Breast epithelium (tissue), 4 donors: ENCODE data around the gene SYNJ2BP. TPM values are rescaled to one million over a fixed set of nuclear protein-coding genes. Genes with fewer than 3 reads are reported as not detected.
A peak's percentile ranks its signal among the peaks of the same experiment; 100 is the strongest.
"Not testable (repeated sequence)": the region's sequence is repeated elsewhere in the genome, so short reads cannot be mapped to it uniquely, and the experiment has no call there.

Experiments used
- DNase-seq, 2 donors: peaks; one replicate each; pipeline ENCODE4 v3.0.0-alpha.2; 2019; ENCODE audit warnings: low spot score in 2 of 2
- H3K27ac ChIP-seq, 2 donors: fragments of 200-600 bp; sonication (generic) in 1 of 2; one replicate each; pipeline ENCODE4 v1.5.1; 2016 to 2019; ENCODE audit warnings: mild to moderate bottlenecking in 1 of 2
- H3K27me3 ChIP-seq, 2 donors: fragments of 200-600 bp; sonication (generic) in 1 of 2; one replicate each; pipeline versions ENCODE4 v1.5.1 to v1.6.0; 2017 to 2019; ENCODE audit warnings: control low read depth in 1 of 2, mild to moderate bottlenecking in 1 of 2
- H3K36me3 ChIP-seq: fragments of 200-600 bp; one replicate; pipeline ENCODE4 v1.5.1; 2019
- H3K4me1 ChIP-seq, 2 donors: fragments of 200-600 bp; sonication (generic); one replicate each; pipeline ENCODE4 v1.5.1; 2016 to 2019; ENCODE audit warnings: control low read depth in 1 of 2
- H3K4me3 ChIP-seq, 3 donors: fragments of 200-600 bp; sonication (generic); 1 replicate in 2 of 3; 2 replicates in 1 of 3; pipeline ENCODE4 v1.5.1; 2016 to 2019; ENCODE audit warnings: mild to moderate bottlenecking in 3 of 3, moderate library complexity in 2 of 3
- H3K9me3 ChIP-seq, 2 donors: fragments of 200-600 bp; sonication (generic) in 1 of 2; one replicate each; pipeline ENCODE4 v1.5.1; 2016 to 2019; ENCODE audit warnings: control low read depth in 1 of 2
- CTCF ChIP-seq, 3 donors: fragments of 450-650 bp; IDR thresholded peaks; one replicate each; pipeline ENCODE4 v1.5.1; 2016 to 2017; ENCODE audit warnings: antibody characterized with exemption in 3 of 3, mild to moderate bottlenecking in 3 of 3, moderate library complexity in 3 of 3
- POLR2A ChIP-seq: fragments of 450-650 bp; IDR thresholded peaks from one replicate; pipeline ENCODE4 v1.6.1; 2016; ENCODE audit warnings: antibody characterized with exemption, mild to moderate bottlenecking, moderate library complexity
- POLR2AphosphoS5 ChIP-seq, 3 donors: sonication (generic); formaldehyde crosslinking; IDR thresholded peaks; one replicate each; pipeline ENCODE4 v1.6.1; 2017; ENCODE audit warnings: antibody characterized with exemption in 3 of 3
- intact Hi-C: fragments of 100-400 bp; cut with DNase I; formaldehyde crosslinking; loops from one replicate; pipeline ENCODE4 v1.15.1; 2023; ENCODE audit warnings: low total_unique reads
- total RNA-seq, 3 donors: library from RNA; depleted of rRNA; stranded (reverse); fragments of >200 nt; gene quantifications; one replicate each; pipeline ENCODE4 v1.1.0, GENCODE V29; 2016

SYNJ2BP gene
- total RNA-seq, 3 donors from 2014 or later, result 14.2 to 26.2 (median 19.3) TPM

GRCh38 chr14:70441641-70442040 lies 24.8 kb upstream of the SYNJ2BP start:
- TF ChIP-seq POLR2AphosphoS5 (IDR thresholded peaks at IDR 0.05) (no peak), CTCF (IDR thresholded peaks at IDR 0.05) (no peak), POLR2A (no peak)
- H3K9me3 ChIP-seq, result peaks cover 30 to 63% of the 10 kb centered on the region in 2 donors
- H3K36me3 ChIP-seq, result no peaks in the 10 kb centered on the region
- no peak for DNase-seq
- no peak overlapping the region for H3K27ac ChIP-seq
- H3K27me3 ChIP-seq, result no peaks in the 10 kb centered on the region
- H3K4me1 ChIP-seq, result no peaks in the 10 kb centered on the region
- no peak overlapping the region for H3K4me3 ChIP-seq
- intact Hi-C loops, result no loop called here

GRCh38 chr14:70436867-70437266 lies 20.0 kb upstream of the SYNJ2BP start:
- H3K9me3 ChIP-seq, result peaks cover 19 to 50% of the 10 kb centered on the region in 2 donors

GRCh38 chr14:70426555-70426954 lies 9.7 kb upstream of the SYNJ2BP start:
- H3K27me3 ChIP-seq, H3K27ac ChIP-seq, H3K9me3 ChIP-seq, intact Hi-C loops, H3K4me3 ChIP-seq, DNase-seq, H3K4me1 ChIP-seq, H3K36me3 ChIP-seq: not testable (repeated sequence)

More at GRCh38 chr14:70436867-70437266, 20.0 kb upstream of the SYNJ2BP start:
- no peak for TF ChIP-seq POLR2A
- no peak for TF ChIP-seq POLR2AphosphoS5 (IDR thresholded peaks at IDR 0.05)
- no peak for TF ChIP-seq CTCF (IDR thresholded peaks at IDR 0.05)
- Histone ChIP-seq H3K36me3 (no peaks in the 10 kb centered on the region), H3K27ac (no peak overlapping the region), H3K27me3 (no peaks in the 10 kb centered on the region), H3K4me1 (no peaks in the 10 kb centered on the region), H3K4me3 (no peak overlapping the region)
- DNase-seq, result no peak
- intact Hi-C loops, result no loop called here

GRCh38 chr14:70425354-70425753 lies 8.5 kb upstream of the SYNJ2BP start:
- Histone ChIP-seq H3K4me1 (no peaks in the 10 kb centered on the region), H3K27me3 (no peaks in the 10 kb centered on the region), H3K9me3 (no peaks in the 10 kb centered on the region), H3K36me3 (no peaks in the 10 kb centered on the region), H3K27ac (no peak overlapping the region), H3K4me3 (no peak overlapping the region)
- no peak for TF ChIP-seq POLR2A
- no peak for TF ChIP-seq POLR2AphosphoS5 (IDR thresholded peaks at IDR 0.05)
- TF ChIP-seq CTCF (IDR thresholded peaks at IDR 0.05), result no peak
- intact Hi-C loops, result no loop called here
- DNase-seq, result peak in 1 of 2 donors; percentile 58

- intact Hi-C loops, result no loop called here
- Histone ChIP-seq H3K4me3 (no peak overlapping the region), H3K9me3 (no peaks in the 10 kb centered on the region), H3K4me1 (no peaks in the 10 kb centered on the region), H3K27me3 (no peaks in the 10 kb centered on the region), H3K27ac (no peak overlapping the region), H3K36me3 (no peaks in the 10 kb centered on the region)
- TF ChIP-seq POLR2AphosphoS5 (IDR thresholded peaks at IDR 0.05) (no peak), CTCF (IDR thresholded peaks at IDR 0.05) (no peak), POLR2A (no peak)
- no peak for DNase-seq
These were observed 5.6 kb upstream of the SYNJ2BP start for GRCh38 chr14:70422538-70422937.

GRCh38 chr14:70419270-70419931 lies 2.5 kb upstream of the SYNJ2BP start:
- H3K9me3 ChIP-seq, intact Hi-C loops, H3K4me3 ChIP-seq: not testable (repeated sequence)

More at GRCh38 chr14:70419270-70419931, 2.5 kb upstream of the SYNJ2BP start:
- H3K4me1 ChIP-seq, H3K36me3 ChIP-seq, DNase-seq, H3K27me3 ChIP-seq, H3K27ac ChIP-seq: not testable (repeated sequence)
